ENCODE results near the gene KREMEN1.

The KREMEN1 gene

GRCh38 chr22:29043906-29044575, 28.8 kb upstream of the KREMEN1 start:
- TF ChIP-seq CTCF (IDR thresholded peaks at IDR 0.05): no peak

GRCh38 chr22:29044657-29045176, 28.1 kb upstream of the KREMEN1 start:
- TF ChIP-seq CTCF (IDR thresholded peaks at IDR 0.05): no peak

GRCh38 chr22:29048822-29049654, 23.8 kb upstream of the KREMEN1 start:
- TF ChIP-seq CTCF (IDR thresholded peaks at IDR 0.05): no peak

- TF ChIP-seq CTCF (IDR thresholded peaks at IDR 0.05): no peak
These were observed 23.1 kb upstream of the KREMEN1 start for GRCh38 chr22:29049655-29050263.

GRCh38 chr22:29050457-29050856, 22.4 kb upstream of the KREMEN1 start:
- no peak for TF ChIP-seq CTCF (IDR thresholded peaks at IDR 0.05)

- TF ChIP-seq CTCF (IDR thresholded peaks at IDR 0.05): no peak
These were observed 19.7 kb upstream of the KREMEN1 start for GRCh38 chr22:29053048-29053702.

- no peak for TF ChIP-seq CTCF (IDR thresholded peaks at IDR 0.05)
These were observed 18.5 kb upstream of the KREMEN1 start for GRCh38 chr22:29054251-29054767.

Data from LNCAP (cell line).